Keratinocyte (primary cell): ENCODE measurements around the gene ZNF598. TPM values are rescaled to one million over a fixed set of nuclear protein-coding genes. Genes with fewer than 3 reads are reported as not detected.

Experiments
- DNase-seq: peaks from one replicate; pipeline ENCODE4 v3.0.0-alpha.2; 2011; ENCODE audit warnings: low read depth, missing footprints, low spot score
- FAIRE-seq: peaks from 2 replicates; lab custom pipeline; 2011; peaks lifted over from hg19 to GRCh38; lab: Jason Lieb, UNC
- H2AFZ ChIP-seq: 2 replicates; pipeline ENCODE4 v1.6.0; 2012; ENCODE audit warnings: low read length, control low read depth, inconsistent platforms; ENCODE audit not compliant: control insufficient read depth
- H3K27ac ChIP-seq: 2 replicates; pipeline ENCODE4 v1.5.1; 2011; ENCODE audit warnings: low read length; ENCODE audit not compliant: control insufficient read depth, insufficient read depth
- H3K27me3 ChIP-seq: 3 replicates; pipeline ENCODE4 v1.6.0; 2011; ENCODE audit warnings: low read length; ENCODE audit not compliant: control insufficient read depth, insufficient read depth; ENCODE audit errors: extremely low read depth
- H3K36me3 ChIP-seq, 2 experiments: 2 replicates in 1 of 2; 3 replicates in 1 of 2; pipeline ENCODE4 v1.5.1; 2011; ENCODE audit warnings: low read length in 2 of 2, mild to moderate bottlenecking in 1 of 2; ENCODE audit not compliant: control insufficient read depth in 2 of 2, insufficient read depth in 2 of 2; ENCODE audit errors: extremely low read depth in 1 of 2
- H3K4me1 ChIP-seq: 3 replicates; pipeline ENCODE4 v1.5.1; 2011; ENCODE audit warnings: low read length; ENCODE audit not compliant: control insufficient read depth, insufficient read depth; ENCODE audit errors: extremely low read depth
- H3K4me2 ChIP-seq: 3 replicates; pipeline ENCODE4 v1.6.0; 2011; ENCODE audit warnings: low read depth, low read length; ENCODE audit not compliant: control insufficient read depth, insufficient read depth; ENCODE audit errors: extremely low read depth
- H3K4me3 ChIP-seq, 3 experiments: fragments of 200-600 bp in 1 of 3; sonication (generic) in 1 of 3; 2 replicates in 2 of 3; 3 replicates in 1 of 3; pipeline ENCODE4 v1.5.1; 2011 to 2016; ENCODE audit warnings: low read length in 3 of 3, mild to moderate bottlenecking in 3 of 3, control low read depth in 2 of 3, inconsistent platforms in 1 of 3, low read depth in 1 of 3, mixed read lengths in 1 of 3, mixed run types in 1 of 3, moderate library complexity in 1 of 3; ENCODE audit not compliant: control insufficient read depth in 2 of 3, insufficient read depth in 2 of 3; ENCODE audit errors: extremely low read depth in 1 of 3
- H3K79me2 ChIP-seq: 2 replicates; pipeline ENCODE4 v1.6.0; 2012; ENCODE audit warnings: low read length; ENCODE audit not compliant: control insufficient read depth, insufficient read depth
- H3K9ac ChIP-seq: 3 replicates; pipeline ENCODE4 v1.6.0; 2011; ENCODE audit warnings: low read length; ENCODE audit not compliant: control insufficient read depth, insufficient read depth; ENCODE audit errors: extremely low read depth
- H3K9me1 ChIP-seq: 3 replicates; pipeline ENCODE4 v1.6.0; 2011; ENCODE audit warnings: low read length; ENCODE audit not compliant: control insufficient read depth, insufficient read depth; ENCODE audit errors: extremely low read depth
- H3K9me3 ChIP-seq: 2 replicates; pipeline ENCODE4 v1.5.1; 2012; ENCODE audit warnings: low read depth, low read length; ENCODE audit not compliant: control insufficient read depth
- H4K20me1 ChIP-seq: 3 replicates; pipeline ENCODE4 v1.6.0; 2011; ENCODE audit warnings: low read length; ENCODE audit not compliant: control insufficient read depth, insufficient read depth; ENCODE audit errors: extremely low read depth
- CTCF ChIP-seq, 3 experiments: IDR thresholded peaks in 1 of 3; conservative IDR thresholded peaks in 1 of 3; optimal IDR thresholded peaks in 1 of 3; 2 replicates in 2 of 3; 3 replicates in 1 of 3; pipeline versions ENCODE3 to v1.5.1; 2011; ENCODE audit warnings: low read length in 3 of 3, mild to moderate bottlenecking in 3 of 3, moderate library complexity in 2 of 3, control low read depth in 1 of 3, inconsistent platforms in 1 of 3; ENCODE audit not compliant: insufficient read depth in 2 of 3; ENCODE audit errors: extremely low read depth in 1 of 3
- EZH2 ChIP-seq: IDR thresholded peaks from one replicate; pipeline ENCODE4 v1.6.1; 2012; ENCODE audit warnings: inconsistent platforms, mild to moderate bottlenecking, low read length, moderate library complexity
- dilution Hi-C: fragments of 300-500 bp; cut with MboI; formaldehyde crosslinking; loops from one replicate; pipeline ENCODE4 v1.7.0; 2020; ENCODE audit warnings: low sequenced_read_pairs; ENCODE audit not compliant: extremely low pct_ligation_motif_present
- polyA plus RNA-seq, 5 experiments: library from polyadenylated mRNA; depleted of rRNA in 3 of 5; stranded (reverse) in 3 of 5; stranded (forward) in 1 of 5; unstranded in 1 of 5; fragments of >200 nt; gene quantifications; 1 replicate in 1 of 5; 2 replicates in 3 of 5; 3 replicates in 1 of 5; pipeline versions ENCODE4 v1.2.1 to v1.2.3, GENCODE V29; 2011 to 2012; ENCODE audit warnings: missing spikeins in 2 of 5, low read depth in 1 of 5, low replicate concordance in 1 of 5

ZNF598 gene
- polyA plus RNA-seq, 1 donor (not counting 4 experiments of a cell fraction or from before 2014, with no cell fraction given): 18.0 TPM

- Histone ChIP-seq H3K4me2 (no peak overlapping the region), H3K4me1 (peaks cover 4% of the 10 kb centered on the region)
Observed at GRCh38 chr16:2038382-2039231, 29.0 kb upstream of the ZNF598 start.

GRCh38 chr16:2037647-2038381 is 28.2 kb upstream of the ZNF598 start:
- dilution Hi-C loops: no loop called here
- H3K36me3 ChIP-seq: peaks cover 0 to 3% of the 10 kb centered on the region in 2 experiments
- TF ChIP-seq CTCF (optimal IDR thresholded peaks at IDR 0.05 in 1 of 3, IDR thresholded peaks at IDR 0.05 in 1 of 3, conservative IDR thresholded peaks at IDR 0.05 in 1 of 3; ENCODE audit: extremely low read depth in 1 of 3, insufficient read depth in 2 of 3, low read length in 3 of 3): no peak
- no peak for TF ChIP-seq EZH2
- peaks cover 9% of the 10 kb centered on the region for H3K4me1 ChIP-seq
- H3K4me2 ChIP-seq: no peak overlapping the region
- no peaks in the 10 kb centered on the region for H3K9me3 ChIP-seq
- H3K9ac ChIP-seq: no peak overlapping the region
- no peaks in the 10 kb centered on the region for H3K27me3 ChIP-seq
- no peak for FAIRE-seq
- DNase-seq: no peak
- H2AFZ ChIP-seq: no peak overlapping the region
- no peak overlapping the region for H3K4me3 ChIP-seq
- no peaks in the 10 kb centered on the region for H3K9me1 ChIP-seq
- no peaks in the 10 kb centered on the region for H4K20me1 ChIP-seq
- H3K79me2 ChIP-seq: no peaks in the 10 kb centered on the region
- H3K27ac ChIP-seq: no peak overlapping the region

More at GRCh38 chr16:2038382-2039231, 29.0 kb upstream of the ZNF598 start:
- Histone ChIP-seq H3K9me3 (no peaks in the 10 kb centered on the region), H4K20me1 (no peaks in the 10 kb centered on the region), H3K79me2 (no peaks in the 10 kb centered on the region), H3K9me1 (no peaks in the 10 kb centered on the region), H3K27me3 (no peaks in the 10 kb centered on the region), H3K9ac (no peak overlapping the region), H3K27ac (no peak overlapping the region), H2AFZ (no peak overlapping the region), H3K4me3 (no peak overlapping the region), H3K36me3 (peaks cover 0 to 3% of the 10 kb centered on the region in 2 experiments)
- TF ChIP-seq EZH2: no peak
- TF ChIP-seq CTCF (optimal IDR thresholded peaks at IDR 0.05 in 1 of 3, IDR thresholded peaks at IDR 0.05 in 1 of 3, conservative IDR thresholded peaks at IDR 0.05 in 1 of 3; ENCODE audit: extremely low read depth in 1 of 3, insufficient read depth in 2 of 3, low read length in 3 of 3): no peak
- no peak for DNase-seq
- FAIRE-seq: no peak
- dilution Hi-C loops: no loop called here
